ENCODE measurements around the gene GABRB2. TPM values are rescaled to one million over a fixed set of nuclear protein-coding genes. Genes with fewer than 3 reads are reported as not detected.
"Not testable (repeated sequence)": the region's sequence is repeated elsewhere in the genome, so short reads cannot be mapped to it uniquely, and the experiment has no call there.

The GABRB2 gene
- total RNA-seq, 4 donors from 2014 or later, result 1.9 to 8.0 (median 2.3) TPM

- DNase-seq (ENCODE audit: low spot score), result no peak
- TF ChIP-seq CTCF (IDR thresholded peaks at IDR 0.05), result no peak
Observed at GRCh38 chr5:161311965-161312364, 234.6 kb downstream of the GABRB2 start.

GRCh38 chr5:161311146-161311708 lies 235.3 kb downstream of the GABRB2 start:
- no peak for ATAC-seq (ENCODE audit: low FRiP score)
- TF ChIP-seq CTCF (IDR thresholded peaks at IDR 0.05), result no peak

More at GRCh38 chr5:161311965-161312364, 234.6 kb downstream of the GABRB2 start:
- no peak for ATAC-seq (ENCODE audit: low FRiP score)

GRCh38 chr5:161306351-161306995 lies 240.1 kb downstream of the GABRB2 start:
- TF ChIP-seq CTCF (IDR thresholded peaks at IDR 0.05), result no peak
- no peak for ATAC-seq (ENCODE audit: low FRiP score)
- no peak for DNase-seq (ENCODE audit: low spot score)

More at GRCh38 chr5:161311146-161311708, 235.3 kb downstream of the GABRB2 start:
- DNase-seq (ENCODE audit: low spot score), result no peak

- no peak for TF ChIP-seq CTCF (IDR thresholded peaks at IDR 0.05)
- DNase-seq (ENCODE audit: low spot score) (no peak), ATAC-seq (ENCODE audit: low FRiP score) (no peak)
Observed at GRCh38 chr5:161305601-161306000, 240.9 kb downstream of the GABRB2 start.

- DNase-seq (ENCODE audit: low spot score) (no peak), ATAC-seq (ENCODE audit: low FRiP score) (no peak)
- TF ChIP-seq CTCF (IDR thresholded peaks at IDR 0.05), result no peak
Observed at GRCh38 chr5:161302559-161302958, 244.0 kb downstream of the GABRB2 start.

- DNase-seq (ENCODE audit: low spot score), result no peak
- TF ChIP-seq CTCF (IDR thresholded peaks at IDR 0.05), result no peak
- ATAC-seq (ENCODE audit: low FRiP score), result no peak
Observed at GRCh38 chr5:161301586-161301985, 244.9 kb downstream of the GABRB2 start.

GRCh38 chr5:161299053-161299452 lies 247.5 kb downstream of the GABRB2 start:
- no peak for ATAC-seq (ENCODE audit: low FRiP score)
- no peak for DNase-seq (ENCODE audit: low spot score)
- TF ChIP-seq CTCF (IDR thresholded peaks at IDR 0.05), result no peak

- ATAC-seq (ENCODE audit: low FRiP score); DNase-seq (ENCODE audit: low spot score): not testable (repeated sequence)
Observed at GRCh38 chr5:161297388-161297787, 249.1 kb downstream of the GABRB2 start.
